Mesendoderm (in vitro differentiated cells): ENCODE data around the gene ACAA2.

Source experiments
- DNase-seq: peaks from one replicate; pipeline ENCODE4 v3.0.0; 2013
- H2AK5ac ChIP-seq: 2 replicates; pipeline ENCODE4 v1.6.1; 2013; ENCODE audit warnings: low read length, inconsistent platforms
- H2BK120ac ChIP-seq: 2 replicates; pipeline ENCODE4 v1.6.1; 2013; ENCODE audit warnings: low read depth, mild to moderate bottlenecking, low read length, moderate library complexity, mixed read lengths
- H2BK15ac ChIP-seq: replicated peaks from 2 replicates; pipeline ENCODE4 v1.6.1; 2013; ENCODE audit warnings: low read depth, mild to moderate bottlenecking, moderate library complexity
- H2BK5ac ChIP-seq: 2 replicates; pipeline ENCODE4 v1.6.1; 2013; ENCODE audit warnings: low read length, inconsistent platforms
- H3K18ac ChIP-seq: 2 replicates; pipeline ENCODE4 v1.6.1; 2013; ENCODE audit warnings: mild to moderate bottlenecking, low read length, mixed read lengths
- H3K23ac ChIP-seq: one replicate; pipeline ENCODE4 v1.6.1; 2013; ENCODE audit warnings: low read length
- H3K27ac ChIP-seq: 2 replicates; pipeline ENCODE4 v1.5.1; 2013; ENCODE audit warnings: low read depth, mild to moderate bottlenecking, inconsistent platforms, low read length, moderate library complexity
- H3K27me3 ChIP-seq: 2 replicates; pipeline ENCODE4 v1.6.1; 2013; ENCODE audit warnings: low read length, control low read depth, mild to moderate bottlenecking, inconsistent platforms; ENCODE audit not compliant: insufficient read depth, poor library complexity
- H3K36me3 ChIP-seq: 2 replicates; pipeline ENCODE4 v1.6.1; 2013; ENCODE audit warnings: low read length, inconsistent platforms; ENCODE audit not compliant: control insufficient read depth, insufficient read depth
- H3K4ac ChIP-seq: one replicate; pipeline ENCODE4 v1.6.1; 2013; ENCODE audit warnings: low read depth, mild to moderate bottlenecking, low read length, moderate library complexity
- H3K4me1 ChIP-seq: 2 replicates; pipeline ENCODE4 v1.6.1; 2013; ENCODE audit warnings: low read depth, low read length, inconsistent platforms; ENCODE audit not compliant: control insufficient read depth
- H3K4me2 ChIP-seq: 2 replicates; pipeline ENCODE4 v1.6.1; 2013; ENCODE audit warnings: low read length
- H3K4me3 ChIP-seq: 2 replicates; pipeline ENCODE4 v1.5.1; 2013; ENCODE audit warnings: mild to moderate bottlenecking, low read length
- H3K56ac ChIP-seq: one replicate; pipeline ENCODE4 v1.6.1; 2013; ENCODE audit warnings: low read length
- H3K79me1 ChIP-seq: 2 replicates; pipeline ENCODE4 v1.6.1; 2013; ENCODE audit warnings: low read length, inconsistent platforms
- H3K79me2 ChIP-seq: 2 replicates; pipeline ENCODE4 v1.6.1; 2013; ENCODE audit warnings: mild to moderate bottlenecking, low read length; ENCODE audit not compliant: control insufficient read depth, insufficient read depth
- H3K9ac ChIP-seq: 2 replicates; pipeline ENCODE4 v1.6.1; 2013; ENCODE audit warnings: low read length, inconsistent platforms
- H4K5ac ChIP-seq: one replicate; pipeline ENCODE4 v1.6.1; 2013; ENCODE audit warnings: low read length
- H4K8ac ChIP-seq: one replicate; pipeline ENCODE4 v1.6.1; 2013; ENCODE audit warnings: low read depth, mild to moderate bottlenecking, control low read depth, low read length, moderate library complexity
- WGBS: extraction: QIAGEN DNeasy Blood & Tissue Kit; methylation state at CpG from one replicate; pipeline ENCODE4 v1.1.7; 2013; ENCODE audit warnings: low lambda C conversion rate, missing lambda C conversion rate; ENCODE audit not compliant: insufficient coverage; ENCODE audit errors: extremely low coverage; 5-methylcytosine and 5-hydroxymethylcytosine counted together

The ACAA2 gene

DNA sequence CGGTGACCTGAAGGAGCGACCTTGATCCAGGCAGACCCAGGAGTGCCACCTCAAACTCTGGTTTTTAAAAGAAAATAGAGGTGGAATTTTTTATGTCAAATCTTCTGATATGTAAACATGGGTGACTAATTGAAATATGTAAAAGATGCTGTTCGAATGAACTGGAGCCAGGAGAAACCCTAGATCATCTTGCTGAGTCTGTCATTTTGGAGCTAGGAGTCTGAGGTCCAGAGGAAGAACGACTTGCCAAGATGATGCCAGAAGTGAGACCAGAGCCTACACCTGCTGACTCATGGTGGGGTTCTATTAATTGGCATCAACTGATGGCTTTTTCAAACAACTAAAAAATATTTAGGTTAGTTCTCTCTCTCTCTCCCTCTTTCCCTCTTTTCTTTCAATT is 74.1 kb downstream of the ACAA2 start:
- no peak overlapping the region for H3K4ac ChIP-seq
- H3K4me1 ChIP-seq: no peaks in the 10 kb centered on the region
- no peak overlapping the region for H2BK5ac ChIP-seq
- H3K18ac ChIP-seq: no peak overlapping the region
- no CpG with 5 or more reads among the region's 4 CpGs for WGBS
- no peaks in the 10 kb centered on the region for H3K27me3 ChIP-seq
- H4K5ac ChIP-seq: no peak overlapping the region
- no peak overlapping the region for H4K8ac ChIP-seq
- H2BK15ac ChIP-seq: no peak overlapping the region
- no peak overlapping the region for H3K4me2 ChIP-seq
- H3K56ac ChIP-seq: no peak overlapping the region
- DNase-seq: no peak
- no peaks in the 10 kb centered on the region for H3K36me3 ChIP-seq
- H2AK5ac ChIP-seq: no peak overlapping the region
- no peak overlapping the region for H3K27ac ChIP-seq
- no peak overlapping the region for H3K23ac ChIP-seq
- no peaks in the 10 kb centered on the region for H3K79me1 ChIP-seq
- no peak overlapping the region for H2BK120ac ChIP-seq
- H3K9ac ChIP-seq: no peak overlapping the region
- no peaks in the 10 kb centered on the region for H3K79me2 ChIP-seq
- no peak overlapping the region for H3K4me3 ChIP-seq

DNA sequence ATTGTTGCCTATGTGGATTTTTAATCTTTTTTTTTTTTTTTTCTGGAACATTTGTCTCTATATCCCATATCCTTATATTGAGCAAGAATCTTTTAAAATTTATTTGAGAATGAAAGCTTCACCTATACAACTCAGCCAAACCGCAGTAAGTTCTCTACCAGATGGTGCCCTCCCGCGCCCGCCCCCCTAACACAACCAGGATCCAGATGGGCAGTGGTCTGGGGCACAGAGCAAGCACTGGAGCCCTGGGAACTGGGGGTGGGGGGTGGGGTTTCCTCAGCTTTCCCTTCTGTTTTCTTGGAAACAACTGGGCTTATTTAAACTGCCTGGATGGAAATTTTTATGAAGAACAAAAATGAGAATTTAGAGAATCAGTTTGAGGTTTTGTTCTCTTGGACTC is 74.6 kb downstream of the ACAA2 start:
- no peak overlapping the region for H2BK120ac ChIP-seq
- no peak overlapping the region for H3K9ac ChIP-seq
- no peaks in the 10 kb centered on the region for H3K79me1 ChIP-seq
- no CpG with 5 or more reads among the region's 4 CpGs for WGBS
- H3K4me1 ChIP-seq: no peaks in the 10 kb centered on the region
- no peak overlapping the region for H3K18ac ChIP-seq
- H3K27ac ChIP-seq: no peak overlapping the region
- no peak overlapping the region for H3K4ac ChIP-seq
- no peak overlapping the region for H3K56ac ChIP-seq
- no peak overlapping the region for H2BK15ac ChIP-seq
- no peak for DNase-seq
- no peak overlapping the region for H3K23ac ChIP-seq
- no peak overlapping the region for H2AK5ac ChIP-seq
- H4K8ac ChIP-seq: no peak overlapping the region
- H3K27me3 ChIP-seq: no peaks in the 10 kb centered on the region
- no peaks in the 10 kb centered on the region for H3K79me2 ChIP-seq
- H3K36me3 ChIP-seq: no peaks in the 10 kb centered on the region
- no peak overlapping the region for H2BK5ac ChIP-seq
- no peak overlapping the region for H3K4me2 ChIP-seq
- no peak overlapping the region for H3K4me3 ChIP-seq
- H4K5ac ChIP-seq: no peak overlapping the region

DNA sequence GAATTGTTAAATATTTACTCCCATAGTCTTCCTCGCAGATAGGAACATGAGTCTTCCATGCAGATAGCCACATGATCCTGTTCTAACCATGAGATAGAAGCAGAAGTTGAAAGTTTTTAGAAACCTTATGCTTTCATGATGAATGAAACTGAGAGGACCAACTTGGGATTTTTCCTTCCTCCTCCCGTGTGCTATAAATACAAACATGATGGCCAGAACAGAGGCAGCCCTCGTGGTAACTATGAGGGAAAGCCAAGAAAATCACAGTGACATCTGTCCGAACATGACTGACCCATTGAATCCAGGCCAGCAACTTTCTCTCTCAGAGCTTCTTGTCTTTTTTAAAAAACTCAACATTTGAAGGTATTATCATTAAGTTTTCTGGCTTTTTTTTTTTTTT is 78.5 kb downstream of the ACAA2 start:
- no peak overlapping the region for H2BK120ac ChIP-seq
- H2BK15ac ChIP-seq: no peak overlapping the region
- H3K23ac ChIP-seq: no peak overlapping the region
- no peak overlapping the region for H3K56ac ChIP-seq
- no peaks in the 10 kb centered on the region for H3K27me3 ChIP-seq
- no peak overlapping the region for H3K4me3 ChIP-seq
- peaks cover 12% of the 10 kb centered on the region for H3K4me1 ChIP-seq
- no peaks in the 10 kb centered on the region for H3K79me1 ChIP-seq
- H3K4me2 ChIP-seq: no peak overlapping the region
- H3K79me2 ChIP-seq: no peaks in the 10 kb centered on the region
- H3K36me3 ChIP-seq: no peaks in the 10 kb centered on the region
- no peak overlapping the region for H3K4ac ChIP-seq
- no CpG with 5 or more reads among the region's 4 CpGs for WGBS
- H4K5ac ChIP-seq: no peak overlapping the region
- no peak overlapping the region for H2BK5ac ChIP-seq
- no peak overlapping the region for H3K27ac ChIP-seq
- H4K8ac ChIP-seq: no peak overlapping the region
- no peak overlapping the region for H3K18ac ChIP-seq
- no peak overlapping the region for H2AK5ac ChIP-seq
- no peak for DNase-seq
- no peak overlapping the region for H3K9ac ChIP-seq

DNA sequence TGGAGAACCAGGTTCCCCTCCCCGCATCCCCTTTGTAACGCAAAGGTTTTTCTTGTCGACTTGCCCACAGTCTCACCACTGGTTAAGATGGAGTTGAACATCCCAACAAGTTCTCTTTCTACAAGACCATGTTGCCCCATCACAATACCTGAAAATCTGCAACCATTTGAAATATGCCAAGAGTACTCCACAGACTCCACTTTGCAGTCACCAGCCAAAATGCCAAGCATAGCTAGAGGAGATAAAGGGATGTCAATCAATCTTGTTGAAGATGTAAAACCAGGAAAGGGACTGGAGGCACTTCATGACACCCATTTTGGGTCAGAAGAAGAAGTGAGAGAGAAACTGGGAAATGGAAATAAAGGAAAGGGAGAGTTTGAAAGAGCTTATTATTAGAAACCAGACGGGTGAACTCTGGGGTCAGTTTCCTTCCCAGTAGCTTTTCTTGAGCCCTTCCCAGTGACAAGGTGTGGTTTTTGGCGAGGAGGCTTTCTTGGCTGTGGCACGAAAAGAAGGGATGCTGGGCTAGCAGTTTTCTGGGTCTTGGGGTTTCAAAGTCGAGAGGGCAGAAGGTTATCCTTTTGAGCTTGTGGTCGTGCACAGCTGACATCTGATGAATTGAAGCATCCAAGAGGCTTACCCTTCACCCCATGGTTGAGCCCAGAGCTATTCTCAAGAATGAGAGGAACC is 79.3 kb downstream of the ACAA2 start:
- no peak overlapping the region for H4K5ac ChIP-seq
- H3K9ac ChIP-seq: no peak overlapping the region
- H3K36me3 ChIP-seq: no peaks in the 10 kb centered on the region
- H3K79me1 ChIP-seq: no peaks in the 10 kb centered on the region
- no peak overlapping the region for H3K23ac ChIP-seq
- H3K4ac ChIP-seq: no peak overlapping the region
- no peak for DNase-seq
- no peak overlapping the region for H2BK5ac ChIP-seq
- H2AK5ac ChIP-seq: no peak overlapping the region
- no peak overlapping the region for H3K18ac ChIP-seq
- no peak overlapping the region for H3K4me2 ChIP-seq
- no CpG with 5 or more reads among the region's 8 CpGs for WGBS
- no peak overlapping the region for H3K4me3 ChIP-seq
- H3K4me1 ChIP-seq: peaks cover 15% of the 10 kb centered on the region
- no peak overlapping the region for H3K56ac ChIP-seq
- H4K8ac ChIP-seq: no peak overlapping the region
- no peak overlapping the region for H2BK15ac ChIP-seq
- H3K79me2 ChIP-seq: no peaks in the 10 kb centered on the region
- no peaks in the 10 kb centered on the region for H3K27me3 ChIP-seq
- no peak overlapping the region for H2BK120ac ChIP-seq
- H3K27ac ChIP-seq: no peak overlapping the region

DNA sequence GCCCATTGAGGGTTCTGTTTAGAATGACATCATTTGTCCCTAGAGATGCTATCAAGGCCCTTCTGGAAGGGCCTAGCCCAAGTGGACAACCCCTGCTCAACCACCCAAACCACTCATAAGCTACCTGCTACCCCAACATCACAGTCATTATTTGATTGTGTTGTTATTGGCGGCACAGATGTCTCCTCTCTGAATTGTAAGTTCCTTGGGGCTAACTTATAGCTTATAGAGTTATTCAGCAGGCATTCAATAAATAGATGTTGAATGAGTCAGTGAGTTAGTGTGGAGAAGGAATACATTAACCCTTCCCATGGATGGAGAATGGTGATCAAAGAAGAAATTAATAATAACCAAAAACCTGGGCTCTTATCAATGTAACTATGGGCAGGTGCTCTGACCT is 80.0 kb downstream of the ACAA2 start:
- no peak overlapping the region for H3K4me2 ChIP-seq
- H3K79me1 ChIP-seq: no peaks in the 10 kb centered on the region
- no peak overlapping the region for H3K9ac ChIP-seq
- no peak overlapping the region for H2BK5ac ChIP-seq
- DNase-seq: no peak
- H3K4ac ChIP-seq: no peak overlapping the region
- no peak overlapping the region for H4K5ac ChIP-seq
- H3K27ac ChIP-seq: no peak overlapping the region
- no peak overlapping the region for H3K18ac ChIP-seq
- H3K27me3 ChIP-seq: no peaks in the 10 kb centered on the region
- H3K79me2 ChIP-seq: no peaks in the 10 kb centered on the region
- no peak overlapping the region for H3K4me3 ChIP-seq
- peaks cover 15% of the 10 kb centered on the region for H3K4me1 ChIP-seq
- H2BK120ac ChIP-seq: no peak overlapping the region
- no peak overlapping the region for H4K8ac ChIP-seq
- no peak overlapping the region for H2BK15ac ChIP-seq
- H3K56ac ChIP-seq: no peak overlapping the region
- no peak overlapping the region for H3K23ac ChIP-seq
- no peaks in the 10 kb centered on the region for H3K36me3 ChIP-seq
- H2AK5ac ChIP-seq: no peak overlapping the region
- WGBS: no CpG with 5 or more reads among the region's 1 CpG
